HG02938 (cell line): ENCODE data around the gene FRMD4B.

Experiments used
- ATAC-seq: cut with Tn5 transposase; IDR thresholded peaks from one replicate; pipeline ENCODE4 v1.9.1; 2021; ENCODE audit warnings: mild to moderate bottlenecking, moderate library complexity; ENCODE audit not compliant: unreplicated experiment

Gene FRMD4B

DNA sequence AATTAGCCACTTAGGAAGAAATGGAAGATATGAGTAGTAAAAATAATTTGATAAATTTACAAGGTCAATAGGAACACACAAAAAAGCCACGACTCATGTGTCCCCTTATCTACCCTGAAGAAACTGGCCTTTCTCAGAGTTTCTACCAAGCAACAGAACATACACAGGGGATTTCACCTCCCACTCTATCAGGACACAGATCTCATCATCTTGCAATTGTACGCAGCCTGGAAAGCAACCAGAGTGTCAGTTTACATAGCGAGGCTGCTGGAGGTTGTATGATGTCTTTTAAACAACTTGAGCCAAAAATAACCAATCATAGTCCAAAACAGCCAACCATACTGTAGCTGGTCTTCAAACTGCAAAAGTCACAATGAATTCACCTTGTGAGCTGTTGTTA is 243.8 kb downstream of the FRMD4B start:
- ATAC-seq, result no peak

DNA sequence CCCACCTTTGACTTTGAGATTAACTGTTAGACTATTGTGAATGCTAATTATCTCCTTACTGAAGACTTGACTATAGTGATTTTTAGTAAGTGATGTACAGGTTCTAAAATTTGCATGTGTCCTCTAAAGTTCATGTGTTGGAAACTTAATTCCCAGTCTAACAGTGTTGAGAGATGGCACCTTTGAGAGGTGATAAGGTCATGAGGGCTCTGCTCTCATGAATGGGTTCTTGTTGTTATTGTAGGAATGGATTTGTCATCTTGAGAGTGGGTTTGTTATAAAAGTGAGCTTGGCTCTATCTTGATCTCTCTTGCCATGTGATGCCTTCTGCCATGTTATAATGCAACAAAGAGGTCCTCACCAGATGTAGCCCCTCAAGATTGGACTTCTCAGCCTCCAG is 244.6 kb downstream of the FRMD4B start:
- ATAC-seq, result no peak

- no peak for ATAC-seq
Observed at GRCh38 chr3:69137412-69137811, 248.5 kb downstream of the FRMD4B start.

DNA sequence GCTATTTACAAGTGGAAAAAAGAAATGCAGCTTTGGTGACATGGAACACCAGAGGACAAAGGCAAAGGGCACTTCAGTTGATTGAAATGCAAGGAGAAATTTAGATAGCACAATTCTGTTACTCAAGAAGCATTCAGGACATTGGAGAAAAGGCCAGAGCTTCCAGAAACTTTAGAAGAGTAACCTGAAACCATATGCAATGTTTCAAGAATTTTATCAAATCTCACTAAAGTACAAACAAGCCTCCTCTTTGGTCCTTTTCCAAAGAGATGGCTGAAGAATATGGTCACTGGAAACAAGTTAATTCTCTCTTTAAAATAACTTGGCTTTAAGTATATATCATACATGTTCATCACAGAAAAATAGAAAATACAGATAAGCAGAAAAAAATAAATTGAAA is 248.9 kb downstream of the FRMD4B start:
- ATAC-seq, result no peak

DNA sequence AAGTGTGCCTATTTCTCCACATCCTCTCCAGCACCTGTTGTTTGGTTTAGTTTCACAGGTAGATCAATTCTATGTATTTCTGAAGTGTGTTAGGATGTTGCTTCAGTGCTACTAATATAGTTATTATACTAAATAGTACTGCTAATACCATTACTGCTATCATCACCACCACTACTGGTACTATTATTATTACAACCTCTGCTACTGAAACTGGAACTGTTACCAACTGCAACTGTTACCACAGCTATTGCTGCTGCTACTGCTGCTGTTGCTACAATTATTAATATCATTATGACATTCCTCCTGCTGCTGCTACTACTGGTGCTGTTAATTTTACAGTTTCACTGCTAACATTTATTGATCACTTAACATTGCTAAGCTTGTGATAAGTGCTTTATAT is 255.2 kb downstream of the FRMD4B start:
- peak; percentile 99 for ATAC-seq

DNA sequence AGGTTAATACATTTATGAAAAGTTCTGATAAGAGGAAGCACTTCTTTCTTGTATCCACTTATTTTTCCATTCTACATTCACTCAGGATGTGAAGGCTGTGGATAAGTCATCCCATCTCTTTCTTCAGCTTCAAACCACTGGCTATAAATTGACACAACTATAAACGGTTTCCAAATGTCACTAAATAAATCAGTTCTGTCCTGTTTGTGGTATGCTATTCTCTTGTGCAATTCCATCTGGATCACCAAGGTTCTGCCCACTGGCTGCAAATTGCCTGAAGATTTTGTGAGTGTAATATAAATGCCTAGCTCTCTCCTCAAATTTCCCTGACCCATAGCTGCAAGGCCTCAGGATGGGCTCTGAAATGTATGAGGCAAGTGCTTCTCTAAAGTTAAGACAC is 256.4 kb downstream of the FRMD4B start:
- no peak for ATAC-seq

GRCh38 chr3:69128509-69128908 is 257.4 kb downstream of the FRMD4B start:
- no peak for ATAC-seq

DNA sequence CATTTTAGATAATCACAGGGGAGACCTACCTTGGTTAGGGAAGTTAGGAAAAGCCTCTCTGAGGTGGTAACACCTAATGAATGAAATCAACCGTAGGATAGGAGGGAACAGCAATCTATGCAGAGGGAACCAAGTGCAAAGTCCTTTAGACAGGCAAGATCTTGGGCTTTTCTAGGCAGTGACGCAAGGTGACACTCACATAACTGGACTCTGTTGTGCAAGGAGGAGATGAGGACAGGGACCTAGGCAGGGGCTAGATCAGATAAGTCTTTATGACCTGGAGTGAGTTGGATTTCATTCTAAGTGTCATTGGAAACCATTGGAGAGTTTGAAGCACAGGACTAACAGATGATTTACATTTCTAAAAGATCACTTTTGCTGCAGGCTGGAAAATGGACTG is 258.9 kb downstream of the FRMD4B start:
- no peak for ATAC-seq

GRCh38 chr3:69126216-69126615 is 259.7 kb downstream of the FRMD4B start:
- no peak for ATAC-seq

- no peak for ATAC-seq
Observed at GRCh38 chr3:69122403-69122802, 263.5 kb downstream of the FRMD4B start, which contains the start of gene LMOD3. Gene LMOD3 (minus strand): TSS chr3:69122595. CDS start chr3:69122386, 209 bp downstream.

DNA sequence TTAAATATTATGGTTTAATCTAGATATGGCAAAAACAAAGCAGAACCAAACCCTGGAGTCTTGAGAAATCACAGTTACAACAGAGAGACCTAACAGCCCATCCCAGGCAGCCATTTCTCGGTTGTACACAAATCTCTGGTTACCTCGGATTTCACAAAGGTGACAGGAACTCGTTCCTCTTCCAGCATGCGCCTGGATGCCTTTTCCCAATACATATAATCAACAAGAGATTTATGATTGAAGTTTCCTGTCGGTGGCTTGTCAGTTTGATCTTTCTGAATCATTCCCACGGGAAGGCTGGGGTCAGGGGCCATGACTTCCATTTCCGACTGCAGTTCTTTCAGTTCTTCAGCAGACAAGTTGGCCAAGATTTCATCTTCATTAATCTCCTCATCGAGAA is 263.9 kb downstream of the FRMD4B start:
- no peak for ATAC-seq

DNA sequence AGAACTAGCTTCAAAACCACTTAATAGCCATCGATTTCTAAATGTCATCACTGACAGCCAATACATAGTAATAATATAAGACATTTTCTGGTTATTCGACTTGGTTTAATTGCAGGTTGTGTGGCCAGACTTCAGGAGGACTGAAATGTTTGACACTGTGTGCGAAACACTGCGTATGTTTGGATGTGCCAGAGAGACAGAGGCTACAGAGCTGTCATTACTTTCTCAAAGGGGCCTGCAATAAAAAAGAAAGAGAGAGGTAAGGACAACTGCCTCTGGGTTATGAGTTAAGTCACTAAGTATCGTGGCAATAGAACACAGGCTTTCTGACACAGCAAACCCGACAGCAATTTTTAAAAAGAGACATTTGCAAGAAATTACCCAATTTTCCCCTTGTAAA is 264.4 kb downstream of the FRMD4B start:
- no peak for ATAC-seq

- peak; percentile 92 for ATAC-seq
Observed at GRCh38 chr3:69120879-69121464, 264.9 kb downstream of the FRMD4B start.
